Left lobe of liver (tissue), 1 donor: ENCODE results near the gene MRPS6. TPM values are rescaled to one million over a fixed set of nuclear protein-coding genes. Genes with fewer than 3 reads are reported as not detected.

Experiments used
- total RNA-seq: library from RNA; stranded (reverse); gene quantifications from one replicate; pipeline ENCODE4 v1.2.1, GENCODE V29; 2021
- donor health status: DM: no; HTN: yes; CAD: no.

MRPS6 gene
- total RNA-seq, 1 donor from 2014 or later: 26.2 TPM

Other genes starting within 250 kb of the MRPS6 start
- 86.8 TPM for gene ATP5PO, start 157.8 kb upstream of the MRPS6 start, total RNA-seq
- 9.1 TPM for gene SLC5A3, start within 50 bp of the MRPS6 start, total RNA-seq